ENCODE data around the gene PHF3.

PHF3 gene

GRCh38 chr6:63759605-63760105 lies 124.1 kb downstream of the PHF3 start:
- Mint-ChIP-seq H3K9me3 (no peaks in the 10 kb centered on the region), H3K4me1 (no peaks in the 10 kb centered on the region), H3K4me3 (no peak overlapping the region), H3K27me3 (no peaks in the 10 kb centered on the region), H3K27ac (no peak overlapping the region), H3K36me3 (peaks cover 17% of the 10 kb centered on the region)

- Mint-ChIP-seq H3K4me3 (no peak overlapping the region), H3K36me3 (peaks cover 14% of the 10 kb centered on the region), H3K4me1 (no peaks in the 10 kb centered on the region), H3K27ac (no peak overlapping the region), H3K27me3 (no peaks in the 10 kb centered on the region), H3K9me3 (no peaks in the 10 kb centered on the region)
Measured at GRCh38 chr6:63760199-63760598, 124.6 kb downstream of the PHF3 start.

GRCh38 chr6:63764318-63764916 lies 128.8 kb downstream of the PHF3 start:
- H3K9me3 Mint-ChIP-seq = no peaks in the 10 kb centered on the region
- H3K36me3 Mint-ChIP-seq = no peaks in the 10 kb centered on the region
- H3K4me1 Mint-ChIP-seq = no peaks in the 10 kb centered on the region
- H3K27ac Mint-ChIP-seq = no peak overlapping the region
- H3K27me3 Mint-ChIP-seq = peaks cover 3% of the 10 kb centered on the region
- no peak overlapping the region for H3K4me3 Mint-ChIP-seq

Data from activated naive CD4-positive, alpha-beta T cell treated with anti-CD3 and anti-CD28 coated beads, Interleukin-2, amount 50 U/mL, for 24 hours (primary cell).